ENCODE measurements around the gene JOSD1. TPM values are rescaled to one million over a fixed set of nuclear protein-coding genes. Genes with fewer than 3 reads are reported as not detected.

The JOSD1 gene
- total RNA-seq: 88.2 and 94.8 TPM in 2 replicates
- total RNA-seq (2013): 39.7 TPM
- polyA plus RNA-seq: 78.7 and 144 TPM in 2 replicates
- 97.4 and 106 TPM in 2 replicates for polyA minus RNA-seq

- POLR2A ChIA-PET: interaction anchor here (0.7 to 0.8 kb wide), 2 partner anchors 26 to 148 kb away, joined by 3 to 4 read pairs; no protein-coding TSS in a partner anchor
These were observed at the start of gene JOSD1 for GRCh38 chr22:38700789-38701628. Gene JOSD1 (minus strand): TSS chr22:38700943. CDS start chr22:38699987, 956 bp downstream.

More at GRCh38 chr22:38700789-38701628, at the start of gene JOSD1:
- Histone ChIP-seq H3K9ac (ENCODE audit: low read length) (peak within 1 kb of the TSS; percentile 96), H3K9me3 (ENCODE audit: control extremely low read depth in 1 of 3, control insufficient read depth in 2 of 3, insufficient read depth in 1 of 3, low read length in 2 of 3) (no peaks in the 10 kb centered on the region), H4K20me1 (ENCODE audit: control insufficient read depth, insufficient read depth, low read length, poor library complexity, severe bottlenecking) (no peaks in the 10 kb centered on the region), H3K4me2 (replicated peaks; ENCODE audit: low read depth, low read length, poor library complexity, severe bottlenecking) (peak within 1 kb of the TSS; percentile 74), H3K27ac (ENCODE audit: low read length in 2 of 2) (peak within 1 kb of the TSS; percentile 98 to 99), H3K36me3 (replicated peaks in 1 of 2; ENCODE audit: control extremely low read depth in 1 of 2, control insufficient read depth in 1 of 2, extremely low read depth in 1 of 2, insufficient read depth in 2 of 2, low read length in 1 of 2) (no peaks in the 10 kb centered on the region), H3K79me2 (ENCODE audit: control insufficient read depth, insufficient read depth, low read length) (peaks cover 33% of the 10 kb centered on the region), H3K27me3 (replicated peaks in 1 of 4; ENCODE audit: control extremely low read depth in 1 of 4, control insufficient read depth in 3 of 4, insufficient read depth in 4 of 4, low read length in 3 of 4) (no peaks in the 10 kb centered on the region), H3K4me1 (ENCODE audit: control insufficient read depth in 2 of 2, insufficient read depth in 2 of 2, low read length in 2 of 2) (peaks cover 32 to 38% of the 10 kb centered on the region in 2 donors), H2AFZ (ENCODE audit: insufficient read depth, low read depth, low read length, poor library complexity, severe bottlenecking) (peak within 1 kb of the TSS; percentile 40), H3K4me3 (ENCODE audit: control extremely low read depth in 1 of 5, extremely low read depth in 1 of 5, insufficient read depth in 1 of 5, low read depth in 2 of 5, low read length in 4 of 5) (peak within 1 kb of the TSS; percentile 41 to 87 (median 74))
- CTCF ChIA-PET: interaction anchor here (1.1 to 6.7 kb wide), 2 partner anchors 19 kb away, joined by 4 to 51 read pairs; partner anchors contain the start of gene TOMM22
- ATAC-seq (ENCODE audit: low read depth) (peak; percentile 39), DNase-seq (peak; percentile 99)
- TF ChIP-seq EZH2 (IDR thresholded peaks at IDR 0.05; ENCODE audit: borderline replicate concordance, insufficient read depth, low read depth, low read length, poor library complexity, severe bottlenecking) (no peak), CTCF (IDR thresholded peaks at IDR 0.05) (no peak)
- H3K9me3 Mint-ChIP-seq (ENCODE audit: insufficient read depth): no peaks in the 10 kb centered on the region
- H3K27me3 Mint-ChIP-seq: no peaks in the 10 kb centered on the region
- peak within 1 kb of the TSS; percentile 95 for H3K4me3 Mint-ChIP-seq
- H3K27ac Mint-ChIP-seq: peak within 1 kb of the TSS; percentile 99
- intact Hi-C loops (cut with micrococcal nuclease): loop anchor here (1.0 to 10.0 kb wide), 4 partner anchors 93 to 516 kb away; partner anchors contain the start of genes CSNK1E, DDX17, DNAL4 and PLA2G6
- WGBS (ENCODE audit: insufficient coverage): under 1% methylated on average over 93 of the region's 94 CpGs
- H3K4me1 Mint-ChIP-seq: peaks cover 69% of the 10 kb centered on the region
